DND-41 (cell line): ENCODE measurements around the gene MRFAP1.
A peak's percentile ranks its signal among the peaks of the same experiment; 100 is the strongest.

Source experiments
- ATAC-seq: fragments of 200-7000 bp; cut with Tn5 transposase; 3 replicates; pipeline ENCODE4 v1.9.1; 2021; ENCODE audit warnings: low read depth; ENCODE audit not compliant: insufficient read depth
- DNase-seq: peaks from one replicate; pipeline ENCODE4 v3.0.0-alpha.2; 2020
- H2AFZ ChIP-seq: 2 replicates; pipeline ENCODE4 v1.6.0; 2012; ENCODE audit warnings: low read depth, low read length
- H3K27ac ChIP-seq: 2 replicates; pipeline ENCODE4 v1.5.1; 2012; ENCODE audit warnings: low read length, inconsistent platforms
- H3K27me3 ChIP-seq: fragments of 200-600 bp; sonication (generic); 2 replicates; pipeline ENCODE4 v1.6.0; 2012; ENCODE audit warnings: low read length, mild to moderate bottlenecking, inconsistent platforms; ENCODE audit not compliant: insufficient read depth, poor library complexity
- H3K36me3 ChIP-seq: 2 replicates; pipeline ENCODE4 v1.5.1; 2012; ENCODE audit warnings: low read length, inconsistent platforms; ENCODE audit not compliant: insufficient read depth
- H3K4me1 ChIP-seq: 2 replicates; pipeline ENCODE4 v1.5.1; 2012; ENCODE audit warnings: mild to moderate bottlenecking, low read length; ENCODE audit not compliant: insufficient read depth
- H3K4me2 ChIP-seq: 2 replicates; pipeline ENCODE4 v1.6.0; 2012; ENCODE audit warnings: mild to moderate bottlenecking, moderate library complexity, low read length, inconsistent platforms; ENCODE audit not compliant: insufficient read depth
- H3K4me3 ChIP-seq, 2 experiments: fragments of 200-600 bp in 1 of 2; shearing (Covaris generic) in 1 of 2; 2 replicates each; pipeline ENCODE4 v1.5.1; 2012 to 2016; ENCODE audit warnings: inconsistent platforms in 2 of 2, low read length in 2 of 2, mild to moderate bottlenecking in 2 of 2, low read depth in 1 of 2, moderate library complexity in 1 of 2
- H3K79me2 ChIP-seq: 2 replicates; pipeline ENCODE4 v1.6.0; 2012; ENCODE audit warnings: low read length, inconsistent platforms; ENCODE audit not compliant: insufficient read depth
- H3K9ac ChIP-seq: 2 replicates; pipeline ENCODE4 v1.6.0; 2012; ENCODE audit warnings: low read depth, mild to moderate bottlenecking, inconsistent platforms, low read length, moderate library complexity
- H3K9me3 ChIP-seq: 2 replicates; pipeline ENCODE4 v1.5.1; 2012; ENCODE audit warnings: low read length, moderate library complexity, mild to moderate bottlenecking, inconsistent platforms; ENCODE audit not compliant: insufficient read depth, severe bottlenecking
- H4K20me1 ChIP-seq: 2 replicates; pipeline ENCODE4 v1.6.0; 2012; ENCODE audit warnings: low read length; ENCODE audit not compliant: insufficient read depth
- CTCF ChIP-seq: IDR thresholded peaks from 2 replicates; pipeline ENCODE4 v1.5.1; 2012; ENCODE audit warnings: borderline replicate concordance, low read length, moderate library complexity, mild to moderate bottlenecking; ENCODE audit not compliant: poor library complexity, severe bottlenecking; ENCODE audit errors: extremely low read depth
- EZH2 ChIP-seq: IDR thresholded peaks from 3 replicates; pipeline ENCODE4 v1.6.1; 2012; ENCODE audit warnings: borderline replicate concordance, low read depth, mild to moderate bottlenecking, moderate library complexity, low read length, inconsistent platforms; ENCODE audit not compliant: severe bottlenecking

Gene MRFAP1

GRCh38 chr4:6674500-6675149, 34.1 kb downstream of the MRFAP1 start:
- Histone ChIP-seq H3K36me3 (peaks cover 38% of the 10 kb centered on the region), H3K4me3 (peak overlapping the region; percentile 80 to 81), H3K9me3 (no peaks in the 10 kb centered on the region), H3K4me2 (peak overlapping the region; percentile 86), H3K27me3 (no peaks in the 10 kb centered on the region), H3K9ac (peak overlapping the region; percentile 93), H2AFZ (peak overlapping the region; percentile 75), H3K27ac (peak overlapping the region; percentile 91), H4K20me1 (peaks cover 46% of the 10 kb centered on the region), H3K4me1 (peaks cover 43% of the 10 kb centered on the region), H3K79me2 (peaks cover 47% of the 10 kb centered on the region)
- peak; percentile 74 for TF ChIP-seq CTCF
- TF ChIP-seq EZH2, result no peak
- ATAC-seq (peak; percentile 20; the same call in 1 of the 3 replicates), DNase-seq (peak; percentile 62)

DNA sequence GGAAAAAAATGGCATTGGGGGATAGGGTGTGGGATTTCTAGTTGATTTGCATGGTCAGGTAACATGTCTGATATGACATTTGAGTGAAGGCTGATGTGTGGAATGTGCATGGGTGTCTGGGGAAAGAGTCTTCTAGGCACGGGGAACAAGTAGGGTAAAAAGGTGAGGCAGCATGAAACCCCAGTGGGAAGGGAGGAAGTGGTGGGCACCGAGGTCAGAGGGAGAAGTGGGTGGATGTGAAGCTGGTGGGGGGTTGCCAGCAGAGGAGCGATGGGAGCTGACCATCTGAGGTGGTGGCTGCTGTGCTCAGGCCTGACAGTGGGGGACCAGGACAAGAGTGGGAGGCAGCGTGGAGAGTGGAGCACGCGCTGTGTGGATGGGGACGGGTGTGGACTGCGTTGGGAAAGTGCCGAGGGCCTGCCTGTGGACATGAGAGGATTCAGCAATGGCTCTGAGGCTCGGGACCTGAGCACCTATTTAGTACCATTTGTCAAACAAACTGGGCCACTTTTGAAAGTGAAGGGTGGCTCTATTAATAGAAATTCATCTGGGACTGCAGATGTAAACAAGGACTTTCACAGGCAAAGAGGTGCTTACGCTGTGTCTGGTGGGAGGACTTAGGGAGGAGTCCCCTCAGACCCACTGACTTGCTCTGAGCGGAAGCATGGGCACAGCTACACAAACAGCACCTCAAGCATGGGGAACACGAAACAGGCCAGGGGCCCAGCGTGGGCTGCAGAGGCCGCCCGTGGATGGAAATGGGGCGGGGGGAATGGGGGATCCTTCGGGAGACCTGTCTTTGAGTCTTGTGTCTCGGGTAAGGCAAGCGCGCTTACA, 36.5 kb downstream of the MRFAP1 start:
- no peak for ATAC-seq
- H3K9ac ChIP-seq, result peak overlapping the region; percentile 12; the same call in 1 of the 2 replicates

GRCh38 chr4:6680372-6681034, 40.0 kb downstream of the MRFAP1 start:
- H3K9ac ChIP-seq, result no peak overlapping the region
- no peak for DNase-seq
- H2AFZ ChIP-seq, result no peak overlapping the region
- H3K4me1 ChIP-seq, result peaks cover 26% of the 10 kb centered on the region
- H3K27ac ChIP-seq, result no peak overlapping the region
- H3K4me2 ChIP-seq, result no peak overlapping the region
- no peaks in the 10 kb centered on the region for H3K9me3 ChIP-seq
- TF ChIP-seq CTCF, result peak; percentile 45
- TF ChIP-seq EZH2, result no peak
- no peak; the same call in 2 of the 3 replicates for ATAC-seq
- H4K20me1 ChIP-seq, result peaks cover 57% of the 10 kb centered on the region
- H3K27me3 ChIP-seq, result no peaks in the 10 kb centered on the region
- peaks cover 31% of the 10 kb centered on the region for H3K79me2 ChIP-seq
- H3K36me3 ChIP-seq, result peaks cover 33% of the 10 kb centered on the region
- no peak overlapping the region for H3K4me3 ChIP-seq

More for the DNA sequence above, 36.5 kb downstream of the MRFAP1 start:
- DNase-seq, result no peak
- Histone ChIP-seq H3K4me1 (peaks cover 43% of the 10 kb centered on the region), H3K4me2 (peak overlapping the region; percentile 86), H3K9me3 (no peaks in the 10 kb centered on the region), H3K27ac (peak overlapping the region; percentile 22; the same call in 1 of the 2 replicates), H3K4me3 (peak overlapping the region in 1 of 2 experiments; percentile 81; a peak in 2 of 4 replicates), H3K79me2 (peaks cover 47% of the 10 kb centered on the region), H3K27me3 (no peaks in the 10 kb centered on the region), H2AFZ (no peak overlapping the region), H4K20me1 (peaks cover 62% of the 10 kb centered on the region), H3K36me3 (peaks cover 41% of the 10 kb centered on the region)
- TF ChIP-seq CTCF, result no peak
- TF ChIP-seq EZH2, result no peak
